ENCODE results near the gene IER3.
"Not testable (repeated sequence)": the region's sequence is repeated elsewhere in the genome, so short reads cannot be mapped to it uniquely, and the experiment has no call there.

IER3 gene

GRCh38 chr6:30723843-30724741, 20.3 kb downstream of the IER3 start:
- not testable (repeated sequence) for DNase-seq (ENCODE audit: low spot score)

DNA sequence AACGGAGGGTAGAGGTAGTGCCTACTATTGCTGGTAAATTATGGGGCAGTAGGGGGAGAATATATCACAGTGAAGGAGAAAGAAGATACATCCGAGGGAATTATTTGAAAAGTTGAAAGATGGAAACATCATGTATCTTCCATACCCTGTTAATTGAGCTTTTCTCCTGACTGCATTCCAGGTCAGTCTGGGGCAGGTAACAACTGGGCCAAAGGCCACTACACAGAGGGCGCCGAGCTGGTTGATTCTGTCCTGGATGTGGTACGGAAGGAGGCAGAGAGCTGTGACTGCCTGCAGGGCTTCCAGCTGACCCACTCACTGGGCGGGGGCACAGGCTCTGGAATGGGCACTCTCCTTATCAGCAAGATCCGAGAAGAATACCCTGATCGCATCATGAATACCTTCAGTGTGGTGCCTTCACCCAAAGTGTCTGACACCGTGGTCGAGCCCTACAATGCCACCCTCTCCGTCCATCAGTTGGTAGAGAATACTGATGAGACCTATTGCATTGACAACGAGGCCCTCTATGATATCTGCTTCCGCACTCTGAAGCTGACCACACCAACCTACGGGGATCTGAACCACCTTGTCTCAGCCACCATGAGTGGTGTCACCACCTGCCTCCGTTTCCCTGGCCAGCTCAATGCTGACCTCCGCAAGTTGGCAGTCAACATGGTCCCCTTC, 21.0 kb downstream of the IER3 start:
- not testable (repeated sequence) for DNase-seq (ENCODE audit: low spot score)

DNA sequence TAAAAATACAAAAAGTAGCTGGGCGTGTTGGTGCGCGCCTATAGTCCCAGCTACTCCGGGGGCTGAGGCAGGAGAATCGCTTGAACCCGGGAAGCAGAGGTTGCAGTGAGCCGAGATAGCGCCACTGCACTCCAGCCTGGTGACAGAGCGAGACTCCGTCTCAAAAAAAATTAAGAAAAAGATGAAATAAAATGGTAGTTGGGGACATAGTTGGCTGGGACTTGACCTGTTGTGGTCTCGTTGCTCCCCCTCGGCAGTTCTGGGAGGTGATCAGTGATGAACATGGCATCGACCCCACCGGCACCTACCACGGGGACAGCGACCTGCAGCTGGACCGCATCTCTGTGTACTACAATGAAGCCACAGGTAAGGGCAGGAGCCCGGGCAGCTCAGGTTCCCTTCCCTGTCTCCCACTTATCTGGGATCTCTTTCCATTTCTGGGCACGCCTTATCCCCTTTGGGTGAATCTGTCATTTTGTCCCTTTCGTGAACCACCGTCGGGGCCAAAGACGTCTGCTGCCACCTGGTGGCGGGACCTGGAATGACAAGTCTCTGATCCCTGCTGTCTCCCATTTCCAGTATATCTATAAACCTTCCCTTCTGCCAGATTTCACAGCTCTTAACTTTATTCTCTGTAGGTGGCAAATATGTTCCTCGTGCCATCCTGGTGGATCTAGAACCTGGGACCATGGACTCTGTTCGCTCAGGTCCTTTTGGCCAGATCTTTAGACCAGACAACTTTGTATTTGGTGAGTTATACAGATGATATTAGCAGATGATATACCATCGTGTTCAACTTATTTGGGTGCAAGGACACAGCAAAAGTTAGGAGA, 21.9 kb downstream of the IER3 start:
- DNase-seq (ENCODE audit: low spot score), result peak; percentile 83

DNA sequence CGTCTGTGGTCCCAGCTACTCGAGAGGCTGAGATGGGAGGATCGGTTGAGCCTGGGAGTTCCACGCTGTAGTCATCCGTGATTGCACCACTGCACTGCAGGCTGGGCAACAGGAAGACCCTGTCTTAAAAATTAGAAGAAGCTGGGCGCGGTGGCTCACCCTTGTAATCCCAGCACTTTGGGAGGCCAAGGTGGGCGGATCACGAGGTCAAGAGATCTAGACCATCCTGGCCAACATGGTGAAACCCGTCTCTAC, 22.4 kb downstream of the IER3 start:
- DNase-seq (ENCODE audit: low spot score), result not testable (repeated sequence)

DNA sequence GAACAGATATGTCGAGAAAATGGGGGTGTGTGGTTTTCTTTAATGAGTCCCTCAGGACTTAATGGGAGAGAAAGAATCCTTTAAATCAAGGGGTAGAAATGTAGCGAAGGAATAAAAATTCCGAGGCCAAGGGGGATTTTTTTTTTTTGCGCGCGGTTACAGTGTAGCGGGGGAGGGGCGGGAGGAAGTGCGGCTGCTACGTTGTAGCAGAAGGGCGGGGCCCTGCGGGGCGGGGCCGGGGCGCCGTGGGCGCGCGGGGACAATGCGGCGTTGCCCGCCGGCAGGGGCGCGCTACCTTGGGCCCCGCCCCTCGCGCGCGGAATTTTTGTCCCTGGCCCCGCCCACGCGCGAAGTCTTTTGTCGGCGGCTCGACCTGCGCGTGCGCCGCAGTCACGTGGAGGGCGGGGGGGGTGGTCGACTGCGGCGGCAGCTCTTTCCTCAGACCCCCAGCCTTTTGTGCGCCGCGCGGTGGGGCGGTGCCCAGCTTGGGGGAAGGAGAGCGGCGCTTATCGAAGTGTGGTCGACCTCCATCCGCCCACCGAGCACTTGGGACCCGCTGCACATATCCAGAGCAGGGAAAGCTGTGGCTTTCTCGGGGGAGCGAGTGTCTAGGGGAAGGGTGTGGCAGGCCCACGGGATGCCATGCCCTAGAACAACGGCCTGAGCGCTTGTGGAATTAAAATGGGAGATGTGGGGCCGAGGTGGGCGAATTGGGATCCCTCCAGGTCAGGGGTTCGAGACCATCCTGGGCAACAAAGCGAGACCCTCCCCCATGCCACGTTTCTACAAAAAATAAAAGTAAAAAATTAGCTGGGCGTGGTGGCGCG, 22.9 kb downstream of the IER3 start:
- peak; percentile 90 for DNase-seq (ENCODE audit: low spot score)

GRCh38 chr6:30720738-30721197, 23.6 kb downstream of the IER3 start:
- DNase-seq (ENCODE audit: low spot score), result peak; percentile 44

- DNase-seq (ENCODE audit: low spot score), result peak; percentile 99
These were observed 24.3 kb downstream of the IER3 start, which contains the start of gene TUBB for GRCh38 chr6:30719791-30720737. Gene TUBB (plus strand): TSS chr6:30720352. CDS start chr6:30720507, 155 bp downstream.

- no peak for DNase-seq (ENCODE audit: low spot score)
These were observed 25.0 kb downstream of the IER3 start for GRCh38 chr6:30719356-30719755.

- DNase-seq (ENCODE audit: low spot score), result not testable (repeated sequence)
These were observed 26.3 kb downstream of the IER3 start for GRCh38 chr6:30717845-30718720.

- peak; percentile 100 for DNase-seq (ENCODE audit: low spot score)
These were observed 27.1 kb downstream of the IER3 start, which contains the start of gene MDC1 for GRCh38 chr6:30717129-30717844. Gene MDC1 (minus strand): TSS chr6:30717281. CDS start chr6:30715175, 2,106 bp downstream.

DNA sequence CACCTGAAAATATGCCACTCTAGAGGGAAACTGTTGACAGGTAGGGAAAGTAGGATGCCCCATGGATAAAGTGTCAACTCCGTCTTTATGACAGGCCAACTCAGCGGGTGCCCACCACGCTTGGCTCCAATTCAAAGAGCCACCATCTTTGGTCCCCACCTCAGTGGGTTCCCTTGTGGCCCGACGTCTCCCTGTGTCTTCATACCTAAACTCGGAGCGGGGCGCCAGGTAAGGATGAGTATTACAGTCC, 27.5 kb downstream of the IER3 start:
- DNase-seq (ENCODE audit: low spot score), result no peak

- DNase-seq (ENCODE audit: low spot score), result no peak
These were observed 30.1 kb downstream of the IER3 start for GRCh38 chr6:30714263-30714662.

GRCh38 chr6:30712441-30712945, 31.9 kb downstream of the IER3 start:
- no peak for DNase-seq (ENCODE audit: low spot score)

- DNase-seq (ENCODE audit: low spot score), result no peak
These were observed 32.5 kb downstream of the IER3 start for GRCh38 chr6:30711758-30712380.

DNA sequence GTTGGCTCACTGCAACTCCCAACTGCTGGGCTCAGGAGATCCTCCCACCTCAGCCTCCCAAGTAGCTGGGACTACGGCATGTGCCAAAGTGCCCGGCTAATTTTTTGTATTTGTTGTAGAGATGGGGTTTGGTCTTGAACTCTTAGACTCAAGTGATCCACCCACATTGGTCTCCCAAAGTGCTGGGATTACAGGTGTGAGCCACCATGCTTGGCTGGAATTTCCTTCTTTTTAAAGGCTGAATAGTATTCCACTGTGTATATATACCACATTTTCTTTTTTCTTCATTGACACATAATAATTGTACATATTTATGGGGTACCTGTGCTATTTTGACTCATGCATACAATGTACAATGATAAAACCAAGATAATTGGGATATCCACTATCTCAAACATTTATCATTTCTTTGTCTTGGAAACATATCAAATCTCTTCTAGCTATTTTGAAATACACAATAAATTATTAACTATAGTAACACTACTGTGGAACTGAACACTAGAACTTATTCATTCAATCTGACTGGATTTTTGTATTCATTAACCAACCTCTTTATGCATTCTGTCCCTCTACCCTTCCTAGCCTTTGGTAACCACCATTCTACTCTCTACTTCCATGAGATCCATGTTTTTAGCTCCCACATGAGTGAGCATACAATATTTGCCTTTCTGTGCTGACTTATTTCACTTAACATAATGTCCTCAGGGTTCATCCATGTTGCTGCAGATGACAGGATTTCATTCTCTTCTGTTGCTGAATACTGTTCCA, 35.1 kb downstream of the IER3 start:
- DNase-seq (ENCODE audit: low spot score), result no peak

- no peak for DNase-seq (ENCODE audit: low spot score)
These were observed 37.0 kb downstream of the IER3 start for GRCh38 chr6:30707281-30707850.

- no peak for DNase-seq (ENCODE audit: low spot score)
These were observed 38.7 kb downstream of the IER3 start for GRCh38 chr6:30705620-30706019.
